PC-3 (cell line): Measurements from ENCODE around the gene LTB.

Experiments used
- CTCF ChIP-seq: fragments of 300-600 bp; sonication (generic); conservative IDR thresholded peaks from 2 replicates; pipeline ENCODE4 v1.5.1; 2017; ENCODE audit warnings: antibody characterized with exemption, low read depth, mild to moderate bottlenecking, low read length
- EZH2 ChIP-seq: fragments of 300-600 bp; sonication (generic); IDR thresholded peaks from one replicate; pipeline ENCODE4 v1.6.1; 2017; ENCODE audit warnings: antibody characterized with exemption, mild to moderate bottlenecking, low read length; ENCODE audit not compliant: unreplicated experiment
- EZH2phosphoT487 ChIP-seq: fragments of 300-600 bp; sonication (generic); IDR thresholded peaks from 2 replicates; pipeline ENCODE4 v1.6.1; 2018; ENCODE audit warnings: mild to moderate bottlenecking, antibody characterized with exemption, low read length, borderline replicate concordance

- TF ChIP-seq CTCF = no peak
- TF ChIP-seq EZH2 = no peak
- TF ChIP-seq EZH2phosphoT487 = no peak
Measured at GRCh38 chr6:31531771-31532643, 50.2 kb downstream of the LTB start.
